Superior temporal gyrus (tissue), 1 donor: ENCODE data around the gene PHLPP1.
"Not testable (repeated sequence)": the region's sequence is repeated elsewhere in the genome, so short reads cannot be mapped to it uniquely, and the experiment has no call there.

Experiments used
- DNase-seq: peaks from one replicate; pipeline ENCODE4 v3.0.0-alpha.2; 2016; ENCODE audit errors: extremely low spot score

Gene PHLPP1

DNA sequence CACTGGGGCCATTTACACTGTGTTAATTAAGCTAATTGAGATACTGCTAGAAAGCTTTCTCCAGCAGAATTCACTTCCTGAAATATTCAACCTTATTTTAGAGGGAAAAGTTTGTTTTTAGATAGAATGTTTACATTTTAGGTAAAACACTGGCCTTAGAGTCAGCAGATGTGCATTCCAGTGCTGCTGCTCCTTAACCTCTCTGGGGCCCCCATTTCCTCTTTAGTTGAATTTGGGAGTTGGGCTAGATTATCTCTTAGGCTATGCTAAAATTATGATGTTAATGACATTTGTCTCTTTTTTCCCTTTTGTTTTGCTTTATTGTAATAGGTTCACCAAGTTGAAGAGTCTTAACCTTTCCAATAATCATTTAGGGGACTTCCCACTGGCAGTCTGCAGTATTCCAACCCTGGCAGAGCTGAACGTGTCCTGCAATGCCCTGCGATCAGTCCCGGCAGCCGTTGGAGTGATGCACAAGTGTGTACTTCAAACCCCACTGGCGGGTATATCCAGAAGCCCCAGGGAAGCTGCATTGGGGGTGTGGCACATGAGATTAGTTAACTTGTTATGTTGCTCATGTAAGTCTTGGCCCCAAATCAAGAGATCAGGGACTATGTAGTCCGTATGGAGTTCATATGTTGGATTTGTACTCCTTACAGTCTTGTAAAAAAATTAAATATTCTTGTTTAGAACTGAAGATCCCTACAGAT is 179.5 kb downstream of the PHLPP1 start:
- no peak for DNase-seq

DNA sequence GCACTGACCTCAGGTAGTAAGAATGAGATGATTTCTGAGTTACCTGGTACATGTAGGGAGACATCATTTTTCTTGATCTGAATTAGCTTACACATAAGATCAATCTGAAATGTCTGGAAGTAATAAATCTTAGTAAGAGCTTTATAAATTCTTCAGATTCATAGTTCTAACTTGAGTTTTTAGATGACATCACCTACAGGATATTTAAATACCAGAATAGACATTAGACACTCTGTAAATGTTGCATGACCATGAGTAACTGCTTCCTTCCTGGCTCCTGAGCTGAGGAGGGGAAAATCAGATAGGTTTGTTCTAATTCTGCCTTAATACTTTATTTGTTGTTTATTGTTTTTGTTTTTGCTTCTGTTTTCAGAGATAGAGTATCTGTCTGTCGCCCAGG is 181.8 kb downstream of the PHLPP1 start:
- DNase-seq = no peak

DNA sequence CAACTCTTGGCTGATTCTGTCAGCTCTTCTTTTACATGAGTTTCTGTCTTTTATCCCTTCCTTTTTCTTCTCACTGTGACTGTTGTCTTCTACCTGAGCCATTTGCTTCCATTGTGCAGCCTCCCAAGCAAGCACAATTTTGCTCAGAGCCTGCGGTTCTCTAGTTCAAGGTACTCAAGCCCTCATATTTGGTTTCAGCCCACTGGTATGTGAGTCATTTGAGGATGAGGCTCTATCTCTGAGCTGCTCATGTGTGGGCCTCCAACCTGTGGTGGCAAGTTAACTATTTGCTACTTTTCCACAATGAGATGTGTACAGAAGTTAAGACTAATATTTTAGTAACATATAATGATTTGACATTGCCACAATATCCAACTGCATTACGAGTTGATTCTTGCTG is 183.0 kb downstream of the PHLPP1 start:
- no peak for DNase-seq

DNA sequence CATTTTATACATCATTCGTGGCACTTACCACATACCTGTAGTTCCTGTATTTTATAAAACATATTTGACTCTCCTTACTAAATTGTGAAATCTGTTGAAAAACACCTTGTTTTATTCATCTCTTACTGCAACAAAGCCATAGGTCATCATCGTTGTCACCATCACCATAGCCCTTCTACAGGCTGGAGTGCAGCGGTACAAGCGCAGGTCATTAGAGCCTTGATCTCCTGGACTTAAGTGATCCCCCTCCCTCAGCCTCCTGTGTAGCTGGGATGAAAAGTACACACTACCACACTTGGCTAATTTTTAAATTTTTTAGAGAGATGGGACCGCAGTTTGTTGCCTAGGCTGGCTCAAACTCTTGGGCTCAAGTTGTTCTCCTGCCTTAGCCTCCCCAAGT is 184.2 kb downstream of the PHLPP1 start:
- DNase-seq = no peak

DNA sequence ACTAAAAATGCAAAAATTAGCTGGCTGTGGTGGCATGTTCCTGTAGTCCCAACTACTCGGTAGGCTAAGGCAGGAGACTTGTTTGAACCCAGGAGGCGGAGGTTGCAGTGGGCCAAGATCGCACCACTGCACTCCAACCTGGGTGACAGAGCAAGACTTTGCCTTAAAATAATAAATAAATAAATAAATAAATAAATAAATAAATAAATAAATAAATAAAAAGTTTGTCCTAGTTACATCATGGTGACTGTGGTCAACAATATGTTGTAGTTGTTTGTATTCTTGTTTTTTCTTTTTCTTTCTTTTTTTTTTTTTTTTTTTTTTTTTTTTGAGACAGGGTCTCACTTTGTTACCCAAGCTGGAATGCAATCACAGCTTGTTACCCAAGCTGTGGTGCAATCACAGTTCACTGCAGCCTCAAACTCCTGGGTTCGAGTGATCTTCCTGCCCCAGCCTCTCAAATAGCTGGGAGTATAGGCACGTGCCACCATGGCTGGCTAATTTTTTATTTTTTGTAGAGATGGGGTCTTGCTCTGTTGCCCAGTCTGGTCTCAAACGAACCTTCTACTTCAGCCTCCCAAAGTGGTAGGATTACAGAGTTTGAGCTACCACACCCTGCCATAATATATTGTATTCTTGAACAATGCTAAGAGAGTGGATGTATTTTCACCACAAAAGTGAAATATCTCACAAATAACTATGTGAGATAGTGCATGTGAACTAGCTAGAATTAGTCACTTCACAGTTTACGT is 185.0 kb downstream of the PHLPP1 start:
- no peak for DNase-seq

DNA sequence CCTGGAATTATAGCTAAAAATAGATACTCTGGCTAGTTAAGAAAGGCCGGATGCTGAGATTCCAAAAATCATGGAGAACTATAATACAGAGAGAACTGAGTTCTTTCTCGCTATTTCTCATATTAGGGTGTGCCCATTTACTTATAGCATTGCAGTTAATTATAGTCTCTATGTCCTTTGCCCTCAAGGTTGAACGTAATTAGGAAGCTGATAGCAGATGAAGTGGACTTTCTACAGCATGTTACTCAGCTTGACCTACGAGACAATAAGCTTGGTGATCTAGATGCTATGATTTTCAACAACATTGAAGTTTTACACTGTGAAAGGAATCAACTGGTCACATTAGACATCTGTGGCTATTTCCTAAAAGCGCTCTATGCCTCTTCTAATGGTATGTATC is 187.4 kb downstream of the PHLPP1 start:
- DNase-seq = no peak

DNA sequence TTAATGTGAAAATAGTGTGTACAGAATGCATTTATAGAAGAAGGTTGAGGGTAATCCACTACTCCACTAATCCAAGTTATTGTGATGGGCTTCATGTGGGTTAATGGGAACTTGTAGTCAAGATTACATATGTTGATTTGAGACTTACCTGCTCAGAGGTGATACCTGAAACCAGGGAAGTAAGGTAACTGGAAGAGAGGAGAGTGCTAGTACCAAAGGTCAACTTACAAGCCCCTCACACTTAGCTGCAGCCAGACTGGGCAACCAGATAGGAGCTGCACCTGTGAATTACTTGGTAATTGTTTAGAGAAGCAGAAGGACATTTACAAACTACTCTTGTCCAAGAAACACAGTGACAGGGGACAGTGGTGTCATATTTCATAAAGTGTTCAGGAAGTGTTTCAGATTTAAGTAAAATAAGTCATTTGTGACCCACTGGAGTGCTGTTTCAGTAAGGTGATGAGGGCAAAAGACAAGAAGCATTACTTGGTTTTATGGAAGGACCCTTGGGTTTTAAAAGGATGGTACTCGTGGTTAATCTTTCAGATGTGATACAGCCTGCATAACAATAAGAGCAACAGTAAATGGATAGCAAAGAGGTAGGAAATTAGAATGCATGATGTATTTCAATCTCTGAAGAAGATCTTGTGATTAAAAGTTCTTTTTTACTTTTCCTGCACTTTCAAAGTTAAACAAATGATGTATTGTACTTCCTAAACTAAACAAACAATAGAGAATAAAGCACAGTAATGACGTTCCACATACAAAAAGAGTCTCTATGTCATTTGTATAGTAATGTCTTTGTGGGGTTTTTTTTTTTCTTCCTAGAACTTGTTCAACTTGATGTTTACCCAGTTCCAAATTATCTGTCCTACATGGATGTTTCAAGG is 189.3 kb downstream of the PHLPP1 start:
- DNase-seq = peak; percentile 94

DNA sequence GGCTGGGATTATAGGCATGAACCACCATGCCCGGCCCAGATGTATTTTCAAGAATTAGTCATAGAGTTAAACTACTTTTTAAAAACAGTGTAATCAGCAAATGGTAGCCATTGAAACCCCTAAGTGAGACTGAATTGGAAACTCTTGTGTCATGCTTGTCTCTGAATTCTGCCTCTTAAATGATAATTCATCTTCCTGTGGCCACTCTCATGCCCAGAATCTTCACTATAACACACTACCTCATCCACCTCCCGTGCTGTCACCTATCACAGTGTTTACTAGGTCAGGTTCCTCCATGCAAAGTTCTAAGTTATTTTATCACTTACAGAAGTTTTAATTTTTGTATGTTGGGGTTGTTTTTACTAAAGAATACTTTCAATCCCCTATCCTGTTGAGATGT is 197.5 kb downstream of the PHLPP1 start:
- no peak for DNase-seq

DNA sequence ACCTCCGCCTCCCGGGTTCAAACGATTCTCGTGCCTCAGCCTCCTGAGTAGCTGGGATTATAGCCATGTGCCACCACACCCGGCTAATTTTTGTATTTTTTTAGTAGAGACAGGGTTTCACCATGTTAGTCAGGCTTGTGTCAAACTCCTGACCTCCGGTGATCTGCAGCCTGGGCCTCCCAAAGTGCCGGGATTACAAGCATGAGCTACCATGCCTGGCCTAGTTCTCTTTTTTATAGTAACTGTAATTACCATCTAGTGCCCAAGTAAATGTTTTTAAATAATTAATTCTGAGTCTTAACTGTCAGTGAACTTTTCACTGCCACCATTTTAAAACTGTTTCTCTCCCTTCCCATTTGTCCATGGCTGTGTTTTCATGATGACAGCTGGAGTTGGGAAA is 198.5 kb downstream of the PHLPP1 start:
- not testable (repeated sequence) for DNase-seq

DNA sequence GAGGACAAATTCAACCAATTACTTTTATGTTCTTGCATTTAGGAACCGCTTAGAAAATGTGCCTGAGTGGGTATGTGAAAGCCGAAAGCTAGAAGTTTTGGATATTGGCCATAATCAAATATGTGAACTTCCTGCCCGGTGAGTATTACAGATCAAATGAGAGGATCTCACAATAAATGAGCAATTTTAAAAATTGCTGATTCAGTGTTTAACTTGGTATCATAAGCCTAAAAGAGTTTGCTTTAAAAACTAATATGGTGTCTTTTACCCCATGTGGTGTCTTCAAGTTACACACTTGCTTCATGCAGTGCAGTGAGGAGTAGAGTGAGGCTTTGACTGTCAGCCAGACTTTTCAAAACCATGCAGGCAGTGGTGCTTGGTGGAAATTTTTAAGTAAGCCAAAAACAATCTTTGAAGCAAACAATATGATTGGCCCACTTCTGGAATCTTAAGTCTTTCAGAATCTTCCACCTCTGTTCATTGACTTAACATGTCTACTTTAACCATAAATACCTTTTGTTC is 199.6 kb downstream of the PHLPP1 start:
- no peak for DNase-seq

DNA sequence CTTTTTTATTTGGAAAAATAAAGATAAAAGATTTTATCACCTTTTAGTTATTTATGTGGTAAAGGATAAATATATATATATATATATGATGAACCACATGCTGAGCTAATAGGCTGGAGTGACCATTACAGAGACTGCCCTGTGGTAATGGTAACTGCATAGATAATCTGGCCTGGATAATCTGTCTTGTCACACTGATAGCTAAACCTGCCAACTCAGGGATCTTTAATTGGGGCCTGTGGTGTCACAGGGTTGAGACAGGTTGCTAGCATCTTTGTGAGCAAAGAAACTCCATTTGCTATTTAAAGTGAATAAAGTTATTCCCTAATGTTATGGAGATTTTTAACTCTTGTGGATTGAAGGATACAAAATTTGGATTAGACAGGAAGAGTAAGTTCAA is 203.0 kb downstream of the PHLPP1 start:
- DNase-seq = no peak

DNA sequence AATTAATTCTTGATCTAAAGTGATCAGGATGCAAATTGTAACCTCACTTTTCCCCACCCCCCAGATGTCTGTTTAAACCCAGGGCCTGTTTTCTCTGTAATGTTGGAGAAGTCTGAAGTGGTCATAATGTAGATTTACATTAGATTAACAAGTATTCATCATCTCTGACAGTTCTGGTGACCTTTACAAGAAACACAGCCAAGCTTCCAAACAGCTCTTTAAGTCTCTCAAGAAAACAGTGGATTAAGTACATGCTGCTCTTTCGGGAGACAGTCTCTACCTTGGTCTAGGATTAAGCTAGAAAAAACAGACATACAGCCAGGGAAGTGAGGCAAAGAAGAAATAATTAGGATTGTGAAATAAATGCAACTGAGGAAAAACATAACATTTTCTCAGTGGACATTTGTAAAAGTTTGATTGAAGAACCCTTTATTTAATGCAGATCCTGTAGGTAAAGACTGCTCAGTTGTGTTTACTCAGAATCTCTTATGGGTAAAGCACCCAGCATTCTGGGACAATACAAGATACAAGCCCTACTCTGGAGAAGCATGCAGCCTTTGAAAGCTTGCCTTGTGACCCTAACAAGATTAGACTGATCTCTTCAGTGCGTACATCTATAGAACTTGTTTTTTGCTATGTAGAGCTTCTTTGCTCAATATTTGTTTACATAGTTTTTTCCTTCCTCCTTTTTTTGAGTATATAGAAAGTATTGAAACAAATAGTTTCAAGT is 203.9 kb downstream of the PHLPP1 start:
- DNase-seq = peak; percentile 71

DNA sequence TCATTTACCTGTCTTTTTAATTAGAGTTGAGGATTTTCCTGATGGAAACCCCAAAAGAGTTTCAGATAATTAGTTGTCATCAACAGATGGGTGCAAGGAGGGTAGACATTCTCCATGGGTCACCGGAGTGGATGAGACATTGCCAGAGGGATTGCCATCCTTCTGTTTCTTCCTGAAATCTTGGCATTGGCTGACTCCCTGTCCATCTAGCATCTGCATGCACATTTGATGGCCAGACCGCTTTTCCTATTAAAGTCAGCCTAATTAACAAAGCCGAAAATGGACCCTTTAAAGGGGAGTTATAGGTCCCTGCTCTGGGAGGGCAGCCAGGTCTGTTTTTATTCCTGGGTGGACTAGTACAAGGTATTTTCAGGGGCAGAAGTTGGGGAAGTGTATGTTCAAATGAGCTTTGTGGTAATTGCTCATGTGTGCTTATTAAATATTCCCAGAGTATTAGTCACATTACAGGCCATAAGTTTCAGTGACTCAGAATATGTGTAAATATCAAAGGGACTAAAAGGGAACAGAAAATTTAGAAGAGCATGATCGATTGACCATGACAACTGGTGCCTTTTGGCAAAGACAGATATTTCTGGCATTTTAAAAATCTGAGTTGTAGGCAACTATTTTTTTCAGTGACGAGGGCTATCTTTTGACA is 209.8 kb downstream of the PHLPP1 start:
- DNase-seq = no peak

DNA sequence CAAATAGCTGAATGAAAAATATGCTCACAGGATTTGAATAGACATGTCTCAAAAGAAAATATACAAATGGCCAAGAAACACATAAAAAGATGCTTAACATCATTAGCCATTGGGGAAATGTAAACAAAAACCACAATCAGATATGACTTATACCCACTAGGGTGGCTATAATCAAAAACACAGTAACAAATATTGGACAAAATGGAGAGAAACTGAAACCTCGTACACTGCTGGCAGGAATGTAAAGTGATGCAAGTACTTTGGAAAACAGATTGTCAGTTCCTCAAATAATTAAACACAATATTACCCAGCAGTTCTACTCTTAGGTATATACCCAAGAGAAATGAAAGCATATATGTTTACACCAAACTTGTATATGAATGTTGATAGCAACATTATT is 213.0 kb downstream of the PHLPP1 start:
- no peak for DNase-seq

DNA sequence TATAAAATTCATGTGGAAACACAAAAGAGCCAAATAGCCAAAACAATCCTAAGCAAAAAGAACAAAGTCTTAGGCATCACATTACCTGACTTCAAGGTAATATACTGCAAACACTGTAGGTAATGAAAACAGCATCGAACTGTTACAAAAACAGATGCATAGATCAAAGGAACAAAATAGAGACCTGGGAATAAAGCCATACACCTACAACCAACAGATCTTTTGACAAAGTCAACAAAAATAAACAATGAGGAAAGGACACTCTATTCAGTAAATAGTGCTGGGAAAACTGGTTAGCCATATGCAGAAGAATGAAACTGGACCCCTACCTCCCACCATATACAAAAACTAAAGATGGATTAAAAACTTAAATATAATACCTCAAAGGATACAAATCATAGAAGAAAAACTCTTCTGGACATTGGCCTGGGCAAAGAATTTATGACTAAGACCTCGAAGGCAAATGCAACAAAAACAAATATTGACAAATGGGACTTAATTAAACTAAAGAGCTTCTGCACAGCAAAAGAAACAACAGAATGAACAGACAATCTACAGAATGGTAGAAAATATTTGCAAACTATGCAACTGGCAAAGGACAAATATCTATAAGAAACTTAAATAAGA is 218.0 kb downstream of the PHLPP1 start:
- no peak for DNase-seq

DNA sequence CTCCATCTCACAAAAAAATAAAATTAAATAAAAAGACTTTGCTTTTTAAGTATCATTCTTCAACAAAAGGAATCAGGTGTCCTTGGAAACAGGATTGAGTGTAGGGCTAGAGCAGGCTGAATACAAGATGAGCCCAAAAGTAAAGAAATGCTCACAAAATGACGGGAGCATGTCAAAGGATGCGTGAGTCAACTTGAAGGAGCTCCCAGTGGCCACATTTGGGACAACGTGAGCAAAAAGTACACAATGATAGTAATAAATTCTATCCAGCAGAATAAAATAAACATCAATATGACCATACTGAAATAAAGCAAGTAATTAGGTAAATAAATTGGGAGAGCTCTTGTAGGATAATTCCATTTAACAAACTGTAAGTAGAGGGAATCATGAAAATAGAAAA is 220.7 kb downstream of the PHLPP1 start:
- no peak for DNase-seq

DNA sequence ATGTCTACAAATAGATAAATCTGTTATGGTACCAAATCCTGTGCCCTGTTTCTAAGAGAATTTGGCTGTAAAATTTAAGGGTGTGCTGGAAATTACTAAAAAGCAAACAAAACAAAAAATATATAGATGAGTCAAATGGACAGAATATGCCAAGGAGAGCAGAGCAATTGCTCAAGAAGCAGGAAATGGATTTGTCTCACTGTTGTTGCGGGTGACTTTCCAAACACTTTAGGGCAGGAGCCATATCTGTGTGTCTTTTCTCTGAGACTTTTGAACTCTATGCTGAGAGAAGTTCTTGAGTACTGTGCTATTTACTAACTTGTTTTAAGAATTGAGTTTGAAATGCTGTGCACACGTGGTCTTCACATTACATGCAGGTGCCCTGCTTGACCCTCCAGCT is 221.7 kb downstream of the PHLPP1 start:
- DNase-seq = no peak

DNA sequence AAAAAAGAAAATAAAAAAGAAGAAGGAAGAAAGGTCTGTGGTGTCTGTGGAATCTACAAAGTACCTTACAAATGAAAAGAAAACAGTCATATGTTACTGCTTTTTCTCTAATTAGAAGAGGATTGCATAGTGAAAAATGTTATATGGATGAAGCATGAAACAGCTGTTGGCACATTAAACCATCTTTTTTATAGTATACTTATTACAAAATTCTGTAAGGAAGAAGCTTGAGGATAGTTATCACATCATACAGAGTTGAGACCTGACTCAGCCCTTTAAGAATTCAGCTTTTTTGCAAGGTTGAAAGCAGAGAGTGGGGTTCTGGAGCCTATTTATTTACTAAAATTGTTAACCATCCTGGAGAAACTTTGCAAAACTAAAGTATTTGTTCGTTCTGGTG is 222.7 kb downstream of the PHLPP1 start:
- no peak for DNase-seq

DNA sequence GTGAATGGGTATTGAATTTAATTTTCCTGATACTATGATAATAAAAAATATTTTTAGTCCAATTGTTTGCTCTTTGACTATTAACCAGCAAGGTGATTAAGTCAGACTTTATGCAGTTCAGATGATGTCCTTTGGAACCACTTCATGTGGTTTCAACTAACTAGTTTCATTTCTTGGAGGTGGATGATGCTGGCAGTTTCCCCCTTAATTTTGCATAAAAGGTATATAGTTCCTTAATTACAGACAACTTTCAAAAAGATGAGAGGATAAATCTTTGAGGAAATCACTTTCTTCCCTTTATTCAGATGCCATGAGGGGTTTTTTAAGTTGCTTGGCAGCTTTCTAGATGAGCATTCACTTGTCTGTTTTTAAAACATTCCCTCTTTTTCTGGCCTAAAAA is 223.1 kb downstream of the PHLPP1 start:
- no peak for DNase-seq

DNA sequence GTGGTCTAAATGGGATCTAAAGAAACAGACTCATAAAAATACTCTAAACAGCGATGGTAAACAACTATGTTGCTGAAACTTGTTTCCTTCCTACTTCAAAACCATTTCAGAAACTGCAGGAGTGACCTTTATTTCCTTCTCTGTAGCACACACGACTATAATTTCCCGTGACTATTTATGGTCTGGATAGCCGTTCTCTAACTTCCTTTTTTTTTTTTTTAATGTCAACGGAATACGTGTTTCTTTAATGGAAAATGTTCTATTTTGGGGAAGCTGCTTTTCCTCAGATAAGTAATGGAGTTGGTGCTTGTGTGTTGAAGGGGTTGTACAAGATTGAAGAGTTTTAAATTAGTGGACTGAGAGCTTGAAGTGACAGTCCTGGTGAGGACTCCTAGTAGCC is 224.1 kb downstream of the PHLPP1 start:
- no peak for DNase-seq

DNA sequence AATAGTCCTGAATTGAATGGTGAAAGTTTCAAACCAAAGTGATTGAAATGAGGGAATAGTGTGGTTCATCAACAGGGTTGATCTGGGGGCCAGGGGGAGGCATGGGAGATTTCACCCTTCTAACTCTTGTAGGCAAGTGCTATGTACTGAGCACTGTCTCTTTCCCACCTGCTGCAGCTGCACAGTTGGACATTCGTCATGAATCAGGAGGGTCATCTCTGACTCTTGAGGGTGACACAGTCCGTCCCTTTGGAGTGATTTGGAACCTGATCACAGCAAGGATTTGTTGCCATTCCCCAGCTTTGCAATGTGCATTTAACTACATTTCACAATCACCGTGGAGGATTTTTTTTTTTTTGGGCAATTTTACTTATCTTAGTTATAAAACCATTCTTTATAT is 224.6 kb downstream of the PHLPP1 start:
- DNase-seq = no peak
